GM12801 (cell line): ENCODE results near the gene PROC.

Experiments used
- TF ChIP-seq, protein P1 (sequence below): IDR thresholded peaks from one replicate; pipeline ENCODE4 v1.5.1; 2011; ENCODE audit warnings: control low read depth; ENCODE audit not compliant: insufficient read length; ENCODE audit errors: extremely low read depth

PROC gene

DNA sequence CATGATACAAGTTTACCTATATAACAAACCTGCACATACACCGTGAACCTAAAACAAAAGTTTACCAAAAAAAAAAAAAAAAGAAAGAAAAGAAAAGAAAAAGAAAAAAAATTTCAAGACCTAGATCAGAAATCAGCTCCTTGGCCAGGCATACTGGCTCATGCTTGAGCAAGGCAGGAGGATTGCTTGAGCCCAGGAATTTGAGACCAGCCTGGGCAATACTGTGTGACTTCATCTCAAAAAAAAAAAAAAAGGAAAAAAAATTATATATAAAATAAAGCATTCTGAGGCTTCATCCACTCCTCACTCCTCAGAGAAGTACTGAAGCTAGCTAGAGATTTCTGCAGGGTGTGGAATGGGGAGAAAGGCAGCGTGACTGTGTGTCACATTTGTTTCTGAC lies 11.8 kb upstream of the PROC start:
- TF ChIP-seq, protein P1, sequence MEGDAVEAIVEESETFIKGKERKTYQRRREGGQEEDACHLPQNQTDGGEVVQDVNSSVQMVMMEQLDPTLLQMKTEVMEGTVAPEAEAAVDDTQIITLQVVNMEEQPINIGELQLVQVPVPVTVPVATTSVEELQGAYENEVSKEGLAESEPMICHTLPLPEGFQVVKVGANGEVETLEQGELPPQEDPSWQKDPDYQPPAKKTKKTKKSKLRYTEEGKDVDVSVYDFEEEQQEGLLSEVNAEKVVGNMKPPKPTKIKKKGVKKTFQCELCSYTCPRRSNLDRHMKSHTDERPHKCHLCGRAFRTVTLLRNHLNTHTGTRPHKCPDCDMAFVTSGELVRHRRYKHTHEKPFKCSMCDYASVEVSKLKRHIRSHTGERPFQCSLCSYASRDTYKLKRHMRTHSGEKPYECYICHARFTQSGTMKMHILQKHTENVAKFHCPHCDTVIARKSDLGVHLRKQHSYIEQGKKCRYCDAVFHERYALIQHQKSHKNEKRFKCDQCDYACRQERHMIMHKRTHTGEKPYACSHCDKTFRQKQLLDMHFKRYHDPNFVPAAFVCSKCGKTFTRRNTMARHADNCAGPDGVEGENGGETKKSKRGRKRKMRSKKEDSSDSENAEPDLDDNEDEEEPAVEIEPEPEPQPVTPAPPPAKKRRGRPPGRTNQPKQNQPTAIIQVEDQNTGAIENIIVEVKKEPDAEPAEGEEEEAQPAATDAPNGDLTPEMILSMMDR: no peak

DNA sequence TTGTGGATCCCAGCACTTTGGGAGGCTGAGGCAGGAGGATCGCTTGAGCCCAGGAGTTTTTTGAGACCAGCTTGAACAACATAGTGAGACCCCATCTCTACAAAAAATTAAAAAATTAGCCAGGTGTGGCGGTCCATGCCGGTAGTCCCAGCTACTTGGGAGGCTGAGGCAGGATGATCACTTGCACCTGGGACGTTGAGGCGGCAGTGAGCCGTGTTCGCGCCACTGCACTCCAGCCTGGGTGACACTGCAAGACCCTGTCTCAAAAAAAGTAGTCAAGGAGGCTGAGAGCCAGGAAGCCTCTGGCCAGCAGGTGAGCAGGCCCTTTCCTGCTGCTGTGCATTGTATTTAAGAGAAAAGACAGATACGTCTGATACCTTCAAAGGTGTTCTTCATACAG lies 11.1 kb upstream of the PROC start:
- TF ChIP-seq, protein P1: no peak

DNA sequence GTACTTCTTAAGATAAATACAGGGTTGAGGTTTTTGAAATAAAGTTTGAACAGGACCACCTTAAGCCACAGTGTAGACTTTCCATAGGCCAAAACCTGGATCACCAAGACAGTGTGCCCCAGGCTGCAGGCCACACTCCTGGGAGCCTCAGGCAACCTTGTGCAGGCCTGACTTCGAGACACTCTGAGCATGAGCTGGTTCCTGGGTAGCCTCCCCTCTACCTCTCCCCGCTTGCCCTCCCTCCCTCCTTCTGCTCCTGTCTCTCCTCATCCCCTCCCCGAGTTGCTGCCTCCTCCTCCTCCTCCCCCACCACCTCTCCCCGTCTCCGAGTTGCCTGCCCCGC lies 10.6 kb upstream of the PROC start:
- TF ChIP-seq, protein P1: no peak

DNA sequence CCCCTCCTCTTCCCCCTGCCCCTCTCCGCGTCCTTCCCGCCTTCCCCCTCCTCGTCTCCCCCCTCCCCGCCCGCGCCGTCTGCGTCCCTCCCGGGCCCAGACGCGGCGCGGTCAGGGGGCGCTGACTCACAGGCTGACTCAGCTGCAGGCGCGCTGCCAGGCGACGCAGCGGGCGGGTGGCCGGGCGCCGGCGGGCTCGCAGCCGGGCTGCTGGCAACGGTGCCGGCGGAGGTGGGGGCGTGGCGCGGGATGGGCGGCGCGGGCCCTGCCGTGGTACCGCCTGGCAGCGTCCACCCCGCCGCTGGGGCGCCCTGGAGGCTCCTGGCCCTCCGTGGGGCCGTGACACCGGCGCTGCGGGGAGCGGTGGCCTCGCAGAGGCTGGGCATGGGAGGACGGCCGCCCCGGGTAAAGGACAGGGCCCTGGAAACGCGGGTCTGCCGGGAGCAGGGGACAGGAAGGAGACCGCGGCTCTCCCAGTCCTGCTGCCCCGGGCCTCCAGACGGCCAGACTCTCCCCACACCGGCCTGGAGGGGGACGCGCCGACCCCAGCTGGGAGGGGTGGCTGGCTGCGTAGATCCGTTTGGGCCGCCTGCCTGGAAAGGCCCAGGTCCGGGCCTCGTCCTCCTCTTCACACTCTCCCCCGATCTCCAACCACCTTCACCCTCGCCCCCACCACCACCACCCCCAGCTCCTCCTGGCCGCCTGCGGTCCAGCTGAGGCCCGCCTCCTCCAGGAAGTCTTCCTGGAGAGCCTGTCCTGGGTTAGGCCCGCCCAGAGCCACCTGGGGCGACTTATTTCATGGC lies 10.0 kb upstream of the PROC start:
- TF ChIP-seq, protein P1: no peak

DNA sequence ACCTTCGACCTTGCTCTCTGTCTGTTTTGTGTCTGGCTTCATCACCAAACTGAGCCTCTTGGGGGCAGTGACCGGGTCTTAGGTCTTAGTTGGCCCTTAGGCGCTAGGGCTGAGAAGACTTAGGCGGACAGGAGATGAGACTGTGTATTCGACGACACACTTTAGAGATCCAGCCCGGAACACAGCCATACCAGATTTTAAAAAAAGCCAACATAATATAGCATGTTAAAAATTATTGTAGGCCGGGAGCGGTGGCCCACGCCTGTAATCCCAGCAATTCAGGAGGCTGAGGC lies 9.5 kb upstream of the PROC start:
- TF ChIP-seq, protein P1: no peak

DNA sequence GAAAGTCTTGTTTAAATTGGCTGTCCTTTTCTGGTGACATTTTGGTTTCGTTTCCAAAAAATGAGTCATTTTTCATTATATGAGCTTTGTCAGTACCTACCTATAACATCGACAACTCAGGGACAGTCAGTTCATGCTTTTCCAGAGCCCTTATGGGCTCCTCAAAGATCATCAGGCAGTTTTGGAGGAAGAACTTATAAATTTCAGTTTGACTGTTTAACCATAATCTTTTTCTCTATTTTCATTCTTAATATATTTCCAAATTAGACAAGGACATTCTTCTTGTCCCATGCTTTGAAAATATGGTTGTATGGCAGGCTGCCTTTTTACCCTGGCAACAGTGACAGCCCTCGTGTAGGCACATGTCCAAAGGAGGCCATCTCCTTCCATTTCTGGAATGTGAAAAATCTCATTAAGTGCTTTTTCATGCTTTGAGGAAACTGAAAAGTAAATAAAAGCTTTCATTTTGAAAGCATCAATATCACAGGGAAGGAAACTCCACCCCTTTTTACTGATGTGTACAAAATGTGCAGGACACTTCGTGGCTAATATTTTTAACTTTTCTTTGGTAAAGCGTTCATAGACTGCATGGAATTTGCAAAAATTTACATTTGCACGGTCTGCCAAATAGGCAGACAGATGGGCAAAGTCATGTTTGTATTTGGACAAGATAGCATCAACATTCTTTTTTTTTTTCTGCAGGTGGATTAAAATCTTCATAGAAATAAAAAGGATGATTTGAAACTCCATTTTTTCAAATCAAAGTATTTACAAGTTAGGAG lies 7.2 kb upstream of the PROC start:
- TF ChIP-seq, protein P1: no peak

DNA sequence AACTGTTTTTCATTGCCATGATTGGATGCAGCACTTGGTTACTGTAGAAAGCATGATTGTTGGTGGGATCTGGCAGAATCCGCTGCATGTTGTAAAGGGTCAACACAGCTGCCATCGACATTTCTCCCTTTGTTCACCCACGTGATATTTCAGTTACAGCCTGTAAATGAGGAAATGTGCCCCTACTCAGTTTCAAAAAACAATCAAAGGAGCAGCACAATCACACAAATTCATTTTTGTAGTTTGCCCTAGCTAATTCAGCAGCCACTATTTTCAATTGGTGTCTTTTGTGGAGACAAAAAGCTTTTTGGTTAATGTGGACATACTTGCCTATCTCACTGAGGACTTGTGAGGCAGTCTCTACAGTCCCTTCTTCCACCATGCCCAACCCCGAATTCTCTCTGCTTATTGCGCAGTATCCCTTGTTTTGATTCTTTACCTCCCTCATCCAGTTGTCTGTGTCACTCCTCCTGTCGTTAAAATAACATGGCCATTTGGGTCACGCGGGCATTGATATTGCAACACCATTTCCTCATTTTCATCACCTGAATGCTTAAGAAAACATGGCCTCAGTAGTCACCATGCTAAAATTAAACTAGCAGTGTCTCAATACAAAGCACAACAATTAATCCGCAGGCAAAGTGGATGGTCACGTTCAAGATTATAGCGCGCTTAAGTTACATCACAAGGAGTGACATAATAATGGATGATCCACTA lies 6.4 kb upstream of the PROC start:
- TF ChIP-seq, protein P1: no peak
